ENCODE measurements around the gene NAV3. TPM values are rescaled to one million over a fixed set of nuclear protein-coding genes. Genes with fewer than 3 reads are reported as not detected.
A peak's percentile ranks its signal among the peaks of the same experiment; 100 is the strongest.

The NAV3 gene
- total RNA-seq (1 to 10 TPM; 2.6 to 6.8 (median 5.1) TPM), polyA plus RNA-seq (2.0 TPM)
- long read RNA-seq, donor 1, partial matches to known transcripts = 1 of 1 reads
- long read RNA-seq, donor 1, other reads (novel, unspliced or antisense) = 0 of 1 reads
- long read RNA-seq, donor 2, partial matches to known transcripts = 0 of 1 reads
- long read RNA-seq, donor 2, other reads (novel, unspliced or antisense) = 1 of 1 reads
- long read RNA-seq, donor 3, partial matches to known transcripts = 0 of 2 reads
- long read RNA-seq, donor 3, other reads (novel, unspliced or antisense) = 2 of 2 reads
- long read RNA-seq, donor 4, partial matches to known transcripts = 0 of 1 reads
- long read RNA-seq, donor 4, other reads (novel, unspliced or antisense) = 1 of 1 reads

GRCh38 chr12:77830583-77831351, at the start of gene NAV3:
Gene NAV3, plus strand, starts transcription at chr12:77830894. Its CDS starts 568 bp downstream, at chr12:77831462.
- no peak for DNase-seq
- intact Hi-C loops (cut with DNase I) = no loop called here
- H3K4me3 ChIP-seq (ENCODE audit: low read length) = peak within 1 kb of the TSS; percentile 10
- 23% methylated on average over 3 of the region's 3 CpGs for WGBS
- no peaks in the 10 kb centered on the region for H3K9me3 ChIP-seq (ENCODE audit: control insufficient read depth, low read length)
- H3K27me3 ChIP-seq (ENCODE audit: control insufficient read depth, insufficient read depth) = no peaks in the 10 kb centered on the region
- no peak within 1 kb of the TSS for H3K27ac ChIP-seq (ENCODE audit: low read length)
- ATAC-seq = peak; percentile 58 to 69
- no peaks in the 10 kb centered on the region for H3K4me1 ChIP-seq (ENCODE audit: control insufficient read depth, insufficient read depth, low read length)

- WGBS = 43% methylated on average over 2 of the region's 2 CpGs
- H3K9me3 ChIP-seq (ENCODE audit: control insufficient read depth, low read length) = no peaks in the 10 kb centered on the region
- ATAC-seq = no peak
- H3K4me3 ChIP-seq (ENCODE audit: low read length) = no peak overlapping the region
- no peak for DNase-seq
- no peaks in the 10 kb centered on the region for H3K27me3 ChIP-seq (ENCODE audit: control insufficient read depth, insufficient read depth)
- H3K27ac ChIP-seq (ENCODE audit: low read length) = no peak overlapping the region
- intact Hi-C loops (cut with DNase I) = no loop called here
- no peaks in the 10 kb centered on the region for H3K4me1 ChIP-seq (ENCODE audit: control insufficient read depth, insufficient read depth, low read length)
Observed at GRCh38 chr12:77782034-77782433, 48.7 kb upstream of the NAV3 start.

GRCh38 chr12:77782766-77783165, 47.9 kb upstream of the NAV3 start:
- intact Hi-C loops (cut with DNase I) = no loop called here
- H3K9me3 ChIP-seq (ENCODE audit: control insufficient read depth, low read length) = no peaks in the 10 kb centered on the region
- DNase-seq (no peak), ATAC-seq (no peak)
- WGBS = 62% methylated on average over 1 of the region's 1 CpG
- H3K4me1 ChIP-seq (ENCODE audit: control insufficient read depth, insufficient read depth, low read length) = no peaks in the 10 kb centered on the region
- H3K27me3 ChIP-seq (ENCODE audit: control insufficient read depth, insufficient read depth) = no peaks in the 10 kb centered on the region
- H3K27ac ChIP-seq (ENCODE audit: low read length) = no peak overlapping the region
- H3K4me3 ChIP-seq (ENCODE audit: low read length) = no peak overlapping the region

GRCh38 chr12:77785211-77785610, 45.5 kb upstream of the NAV3 start:
- no peak overlapping the region for H3K4me3 ChIP-seq (ENCODE audit: low read length)
- H3K27me3 ChIP-seq (ENCODE audit: control insufficient read depth, insufficient read depth) = no peaks in the 10 kb centered on the region
- H3K4me1 ChIP-seq (ENCODE audit: control insufficient read depth, insufficient read depth, low read length) = no peaks in the 10 kb centered on the region
- no peaks in the 10 kb centered on the region for H3K9me3 ChIP-seq (ENCODE audit: control insufficient read depth, low read length)
- DNase-seq (no peak), ATAC-seq (no peak)
- no peak overlapping the region for H3K27ac ChIP-seq (ENCODE audit: low read length)
- intact Hi-C loops (cut with DNase I) = no loop called here

GRCh38 chr12:77786675-77787074, 44.0 kb upstream of the NAV3 start:
- H3K27ac ChIP-seq (ENCODE audit: low read length) = no peak overlapping the region

GRCh38 chr12:77788231-77789168, 42.2 kb upstream of the NAV3 start:
- DNase-seq (no peak), ATAC-seq (no peak)
- intact Hi-C loops (cut with DNase I) = no loop called here
- H3K4me1 ChIP-seq (ENCODE audit: control insufficient read depth, insufficient read depth, low read length) = no peaks in the 10 kb centered on the region
- no peaks in the 10 kb centered on the region for H3K27me3 ChIP-seq (ENCODE audit: control insufficient read depth, insufficient read depth)
- no peak overlapping the region for H3K27ac ChIP-seq (ENCODE audit: low read length)
- WGBS = 55% methylated on average over 7 of the region's 7 CpGs
- H3K4me3 ChIP-seq (ENCODE audit: low read length) = no peak overlapping the region
- no peaks in the 10 kb centered on the region for H3K9me3 ChIP-seq (ENCODE audit: control insufficient read depth, low read length)

More at GRCh38 chr12:77786675-77787074, 44.0 kb upstream of the NAV3 start:
- H3K4me1 ChIP-seq (ENCODE audit: control insufficient read depth, insufficient read depth, low read length) = no peaks in the 10 kb centered on the region
- H3K4me3 ChIP-seq (ENCODE audit: low read length) = no peak overlapping the region
- ATAC-seq (no peak), DNase-seq (no peak)
- intact Hi-C loops (cut with DNase I) = no loop called here
- no peaks in the 10 kb centered on the region for H3K9me3 ChIP-seq (ENCODE audit: control insufficient read depth, low read length)
- H3K27me3 ChIP-seq (ENCODE audit: control insufficient read depth, insufficient read depth) = no peaks in the 10 kb centered on the region
- 72% methylated on average over 5 of the region's 5 CpGs for WGBS

GRCh38 chr12:77795699-77796098, 35.0 kb upstream of the NAV3 start:
- Histone ChIP-seq H3K27me3 (ENCODE audit: control insufficient read depth, insufficient read depth) (no peaks in the 10 kb centered on the region), H3K27ac (ENCODE audit: low read length) (no peak overlapping the region), H3K9me3 (ENCODE audit: control insufficient read depth, low read length) (no peaks in the 10 kb centered on the region), H3K4me3 (ENCODE audit: low read length) (no peak overlapping the region), H3K4me1 (ENCODE audit: control insufficient read depth, insufficient read depth, low read length) (no peaks in the 10 kb centered on the region)
- WGBS = 81% methylated on average over 3 of the region's 3 CpGs
- intact Hi-C loops (cut with DNase I) = no loop called here
- no peak for ATAC-seq
- DNase-seq = no peak

GRCh38 chr12:77796775-77797174, 33.9 kb upstream of the NAV3 start:
- Histone ChIP-seq H3K4me1 (ENCODE audit: control insufficient read depth, insufficient read depth, low read length) (no peaks in the 10 kb centered on the region), H3K27ac (ENCODE audit: low read length) (no peak overlapping the region), H3K9me3 (ENCODE audit: control insufficient read depth, low read length) (no peaks in the 10 kb centered on the region), H3K27me3 (ENCODE audit: control insufficient read depth, insufficient read depth) (no peaks in the 10 kb centered on the region), H3K4me3 (ENCODE audit: low read length) (no peak overlapping the region)
- DNase-seq (no peak), ATAC-seq (no peak)
- intact Hi-C loops (cut with DNase I) = no loop called here
- 71% methylated on average over 1 of the region's 1 CpG for WGBS

- Histone ChIP-seq H3K4me3 (ENCODE audit: low read length) (no peak overlapping the region), H3K9me3 (ENCODE audit: control insufficient read depth, low read length) (no peaks in the 10 kb centered on the region), H3K27me3 (ENCODE audit: control insufficient read depth, insufficient read depth) (no peaks in the 10 kb centered on the region), H3K27ac (ENCODE audit: low read length) (no peak overlapping the region), H3K4me1 (ENCODE audit: control insufficient read depth, insufficient read depth, low read length) (no peaks in the 10 kb centered on the region)
- no peak for ATAC-seq
- DNase-seq = no peak
- intact Hi-C loops (cut with DNase I) = no loop called here
- 89% methylated on average over 2 of the region's 2 CpGs for WGBS
Observed at GRCh38 chr12:77800501-77800900, 30.2 kb upstream of the NAV3 start.

- DNase-seq (no peak), ATAC-seq (no peak)
- Histone ChIP-seq H3K4me3 (ENCODE audit: low read length) (no peak overlapping the region), H3K27ac (ENCODE audit: low read length) (no peak overlapping the region), H3K4me1 (ENCODE audit: control insufficient read depth, insufficient read depth, low read length) (no peaks in the 10 kb centered on the region), H3K27me3 (ENCODE audit: control insufficient read depth, insufficient read depth) (no peaks in the 10 kb centered on the region), H3K9me3 (ENCODE audit: control insufficient read depth, low read length) (no peaks in the 10 kb centered on the region)
- 80% methylated on average over 9 of the region's 9 CpGs for WGBS
- intact Hi-C loops (cut with DNase I) = no loop called here
Observed at GRCh38 chr12:77808534-77808933, 22.2 kb upstream of the NAV3 start.

GRCh38 chr12:77813558-77813957, 17.1 kb upstream of the NAV3 start:
- Histone ChIP-seq H3K4me3 (ENCODE audit: low read length) (no peak overlapping the region), H3K27me3 (ENCODE audit: control insufficient read depth, insufficient read depth) (no peaks in the 10 kb centered on the region), H3K9me3 (ENCODE audit: control insufficient read depth, low read length) (no peaks in the 10 kb centered on the region), H3K27ac (ENCODE audit: low read length) (no peak overlapping the region), H3K4me1 (ENCODE audit: control insufficient read depth, insufficient read depth, low read length) (no peaks in the 10 kb centered on the region)
- intact Hi-C loops (cut with DNase I) = no loop called here
- 89% methylated on average over 2 of the region's 2 CpGs for WGBS
- DNase-seq (no peak), ATAC-seq (no peak)

Data from right cardiac atrium (tissue), 5 donors.